GM23338 (cell line): ENCODE results near the gene VDR. TPM values are rescaled to one million over a fixed set of nuclear protein-coding genes. Genes with fewer than 3 reads are reported as not detected.

ENCODE experiments used
- ATAC-seq: fragments of 200-7000 bp; cut with Tn5 transposase; 3 replicates; pipeline ENCODE4 v1.9.1; 2020
- DNase-seq: peaks from one replicate; pipeline ENCODE4 v3.0.0-alpha.2; 2015; ENCODE audit warnings: low spot score
- H2AFZ ChIP-seq: fragments of 200-600 bp; sonication (generic); 2 replicates; pipeline ENCODE4 v1.8.0; 2016; ENCODE audit warnings: antibody characterized with exemption, mild to moderate bottlenecking, moderate library complexity
- H3F3A ChIP-seq: fragments of 200-600 bp; sonication (generic); replicated peaks from 2 replicates; pipeline ENCODE4 v1.8.0; 2017; ENCODE audit warnings: antibody characterized with exemption, mixed run types, low read depth
- H3K27ac ChIP-seq: fragments of 200-600 bp; sonication (generic); 2 replicates; pipeline ENCODE4 v1.6.1; 2016; ENCODE audit warnings: low read depth
- H3K27me3 ChIP-seq: fragments of 200-600 bp; sonication (generic); 2 replicates; pipeline ENCODE4 v1.8.0; 2016; ENCODE audit warnings: mild to moderate bottlenecking, mixed run types, moderate library complexity; ENCODE audit not compliant: insufficient read depth
- H3K36me3 ChIP-seq: fragments of 200-600 bp; sonication (generic); 2 replicates; pipeline ENCODE4 v1.8.0; 2016; ENCODE audit warnings: mild to moderate bottlenecking; ENCODE audit not compliant: insufficient read depth
- H3K4me1 ChIP-seq: fragments of 200-600 bp; sonication (generic); 2 replicates; pipeline ENCODE4 v1.8.0; 2016; ENCODE audit warnings: mild to moderate bottlenecking, moderate library complexity; ENCODE audit not compliant: insufficient read depth
- H3K4me2 ChIP-seq: fragments of 200-600 bp; sonication (generic); 2 replicates; pipeline ENCODE4 v1.7.1; 2017; ENCODE audit warnings: mixed run types
- H3K4me3 ChIP-seq: fragments of 200-600 bp; sonication (generic); 2 replicates; pipeline ENCODE4 v1.6.1; 2016; ENCODE audit warnings: mixed run types
- H3K79me2 ChIP-seq: fragments of 200-600 bp; sonication (generic); replicated peaks from 2 replicates; pipeline ENCODE4 v1.8.0; 2017; ENCODE audit warnings: mild to moderate bottlenecking; ENCODE audit not compliant: insufficient read depth
- H3K9me2 ChIP-seq: fragments of 200-600 bp; sonication (generic); 2 replicates; pipeline ENCODE4 v1.8.0; 2017; ENCODE audit not compliant: insufficient read depth
- H4K20me1 ChIP-seq: fragments of 200-600 bp; sonication (generic); replicated peaks from 2 replicates; pipeline ENCODE4 v1.8.0; 2017; ENCODE audit warnings: mild to moderate bottlenecking; ENCODE audit not compliant: insufficient read depth
- H3K27ac Mint-ChIP-seq: 2 replicates; pipeline ENCODE4 v1.8.0; 2020; ENCODE audit warnings: inconsistent platforms, mild to moderate bottlenecking, moderate library complexity, mixed read lengths
- H3K27me3 Mint-ChIP-seq: 3 replicates; pipeline ENCODE4 v1.8.0; 2022; ENCODE audit warnings: low read depth, mild to moderate bottlenecking, moderate library complexity, mixed read lengths, inconsistent platforms; ENCODE audit not compliant: insufficient read depth, poor library complexity
- H3K36me3 Mint-ChIP-seq: 3 replicates; pipeline ENCODE4 v1.8.0; 2021; ENCODE audit warnings: low read depth, mild to moderate bottlenecking, inconsistent platforms, moderate library complexity, mixed read lengths
- H3K4me1 Mint-ChIP-seq: 3 replicates; pipeline ENCODE4 v1.8.0; 2020; ENCODE audit warnings: mild to moderate bottlenecking, inconsistent platforms, mixed read lengths
- H3K4me3 Mint-ChIP-seq: 3 replicates; pipeline ENCODE4 v1.8.0; 2021; ENCODE audit warnings: moderate library complexity, mild to moderate bottlenecking, inconsistent platforms, mixed read lengths
- H3K9me3 Mint-ChIP-seq: 3 replicates; pipeline ENCODE4 v1.8.0; 2020; ENCODE audit warnings: moderate library complexity, mild to moderate bottlenecking, inconsistent platforms, mixed read lengths
- CREB1 ChIP-seq: fragments of 250-450 bp; sonication (Bioruptor Pico); IDR thresholded peaks from 2 replicates; pipeline ENCODE4 v1.5.0; 2020; ENCODE audit warnings: low read depth, mild to moderate bottlenecking, moderate library complexity
- EZH2 ChIP-seq: fragments of 200-600 bp; sonication (generic); IDR thresholded peaks from one replicate; pipeline ENCODE4 v1.8.0; 2017; ENCODE audit warnings: antibody characterized with exemption, mild to moderate bottlenecking, low read depth; ENCODE audit not compliant: unreplicated experiment
- EZH2phosphoT487 ChIP-seq: fragments of 200-600 bp; sonication (generic); IDR thresholded peaks from one replicate; pipeline ENCODE4 v1.8.1; 2018; ENCODE audit warnings: antibody characterized with exemption; ENCODE audit not compliant: unreplicated experiment
- STAT1 ChIP-seq: IDR thresholded peaks from one replicate; pipeline ENCODE4 v1.6.1; 2016; ENCODE audit warnings: antibody characterized with exemption; ENCODE audit not compliant: unreplicated experiment
- ZNF114 ChIP-seq: fragments of 250-450 bp; sonication (Bioruptor Pico); IDR thresholded peaks from 2 replicates; pipeline ENCODE4 v1.5.0; 2020; ENCODE audit warnings: mild to moderate bottlenecking, moderate library complexity
- ZNF331 ChIP-seq: fragments of 250-450 bp; sonication (Bioruptor Pico); IDR thresholded peaks from 2 replicates; pipeline ENCODE4 v1.5.0; 2020; ENCODE audit warnings: low read depth, mild to moderate bottlenecking, moderate library complexity
- ZNF462 ChIP-seq: fragments of 250-450 bp; sonication (Bioruptor Pico); IDR thresholded peaks from 2 replicates; pipeline ENCODE4 v1.5.0; 2020; ENCODE audit warnings: mild to moderate bottlenecking, moderate library complexity
- polyA plus RNA-seq: library from polyadenylated mRNA; unstranded; fragments of >200 nt; fragmentation: Nextera tagmentation; extraction: Ambion mirVana; gene quantifications from 2 replicates; pipeline ENCODE4 v1.2.1, GENCODE V29; 2016
- total RNA-seq: library from RNA; depleted of rRNA; stranded (reverse); fragments of >200 nt; shearing (Covaris generic); gene quantifications from 2 replicates; pipeline ENCODE4 v1.2.3, GENCODE V29; 2014
- TF ChIP-seq, protein P1 (sequence below), 2 experiments: fragments of 200-600 bp in 1 of 2; sonication (generic) in 1 of 2; conservative IDR thresholded peaks; 2 replicates each; pipeline versions ENCODE4 v1.5.1 to v1.6.1; 2016 to 2017; ENCODE audit warnings: antibody characterized with exemption in 2 of 2, low read depth in 2 of 2, mild to moderate bottlenecking in 2 of 2, moderate library complexity in 1 of 2
- TF ChIP-seq, protein P2 (sequence below): IDR thresholded peaks from one replicate; pipeline ENCODE4 v1.6.1; 2018; ENCODE audit warnings: antibody characterized with exemption; ENCODE audit not compliant: unreplicated experiment

VDR gene
- total and polyA plus RNA-seq, 2 experiments from 2014 or later = 0.37 to 1.4 TPM

DNA sequence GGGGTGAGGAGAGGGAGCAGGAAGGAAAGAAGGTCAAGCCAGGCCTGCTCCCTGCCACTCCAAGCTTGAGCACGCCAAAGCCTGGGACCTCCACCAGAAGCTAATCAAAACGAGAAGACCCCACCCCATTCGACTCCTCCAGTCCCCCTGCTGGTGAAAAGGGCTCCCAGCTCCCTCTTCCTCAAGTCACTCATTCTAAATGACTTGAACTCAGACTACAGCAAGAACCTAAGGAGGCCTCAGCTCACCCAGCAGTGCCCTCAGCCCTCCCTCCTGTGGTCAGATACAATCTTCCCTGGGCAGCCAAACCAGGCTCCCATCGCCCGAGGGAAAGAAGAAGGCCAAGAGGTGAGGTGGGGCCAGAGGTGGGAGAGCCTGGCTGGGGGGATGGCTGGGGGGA is 102.5 kb downstream of the VDR start:
- Histone ChIP-seq H3K79me2 (peaks cover 67% of the 10 kb centered on the region), H3K27me3 (no peaks in the 10 kb centered on the region), H3K36me3 (no peaks in the 10 kb centered on the region), H3K4me2 (no peak overlapping the region), H3K4me3 (no peak overlapping the region), H4K20me1 (peaks cover 16% of the 10 kb centered on the region), H3K27ac (no peak overlapping the region), H3K9me2 (no peaks in the 10 kb centered on the region), H3K4me1 (peaks cover 5% of the 10 kb centered on the region), H2AFZ (no peak overlapping the region), H3F3A (no peaks in the 10 kb centered on the region)
- ATAC-seq (peak; percentile 39), DNase-seq (peak; percentile 77)
- peaks cover 10% of the 10 kb centered on the region for H3K27me3 Mint-ChIP-seq
- no peak overlapping the region for H3K27ac Mint-ChIP-seq
- peaks cover 2% of the 10 kb centered on the region; the same call in 2 of the 3 replicates for H3K9me3 Mint-ChIP-seq
- peaks cover 24% of the 10 kb centered on the region for H3K36me3 Mint-ChIP-seq
- no peak for TF ChIP-seq EZH2
- TF ChIP-seq, protein P1, sequence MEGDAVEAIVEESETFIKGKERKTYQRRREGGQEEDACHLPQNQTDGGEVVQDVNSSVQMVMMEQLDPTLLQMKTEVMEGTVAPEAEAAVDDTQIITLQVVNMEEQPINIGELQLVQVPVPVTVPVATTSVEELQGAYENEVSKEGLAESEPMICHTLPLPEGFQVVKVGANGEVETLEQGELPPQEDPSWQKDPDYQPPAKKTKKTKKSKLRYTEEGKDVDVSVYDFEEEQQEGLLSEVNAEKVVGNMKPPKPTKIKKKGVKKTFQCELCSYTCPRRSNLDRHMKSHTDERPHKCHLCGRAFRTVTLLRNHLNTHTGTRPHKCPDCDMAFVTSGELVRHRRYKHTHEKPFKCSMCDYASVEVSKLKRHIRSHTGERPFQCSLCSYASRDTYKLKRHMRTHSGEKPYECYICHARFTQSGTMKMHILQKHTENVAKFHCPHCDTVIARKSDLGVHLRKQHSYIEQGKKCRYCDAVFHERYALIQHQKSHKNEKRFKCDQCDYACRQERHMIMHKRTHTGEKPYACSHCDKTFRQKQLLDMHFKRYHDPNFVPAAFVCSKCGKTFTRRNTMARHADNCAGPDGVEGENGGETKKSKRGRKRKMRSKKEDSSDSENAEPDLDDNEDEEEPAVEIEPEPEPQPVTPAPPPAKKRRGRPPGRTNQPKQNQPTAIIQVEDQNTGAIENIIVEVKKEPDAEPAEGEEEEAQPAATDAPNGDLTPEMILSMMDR (conservative IDR thresholded peaks at IDR 0.05; ENCODE audit: low read depth in 2 of 2) = peak; percentile 47 to 58
- H3K4me3 Mint-ChIP-seq = no peak overlapping the region; the same call in 2 of the 3 replicates
- H3K4me1 Mint-ChIP-seq = peaks cover 73% of the 10 kb centered on the region

GRCh38 chr12:47801904-47802246 is 102.9 kb downstream of the VDR start:
- no peak overlapping the region for H3K27ac Mint-ChIP-seq
- H3K27me3 Mint-ChIP-seq = peaks cover 10% of the 10 kb centered on the region
- H3K4me3 ChIP-seq = no peak overlapping the region
- no peak for ATAC-seq
- H3K36me3 Mint-ChIP-seq = peaks cover 26% of the 10 kb centered on the region
- H3K9me2 ChIP-seq = no peaks in the 10 kb centered on the region
- H3K27me3 ChIP-seq = no peaks in the 10 kb centered on the region
- peaks cover 2% of the 10 kb centered on the region; the same call in 2 of the 3 replicates for H3K9me3 Mint-ChIP-seq
- no peak overlapping the region for H3K4me3 Mint-ChIP-seq
- no peaks in the 10 kb centered on the region for H3K36me3 ChIP-seq
- DNase-seq = no peak
- peaks cover 3% of the 10 kb centered on the region for H3K4me1 ChIP-seq
- no peak overlapping the region for H3K27ac ChIP-seq
- peaks cover 71% of the 10 kb centered on the region for H3K4me1 Mint-ChIP-seq
- H2AFZ ChIP-seq = no peak overlapping the region
- no peaks in the 10 kb centered on the region for H3F3A ChIP-seq
- H3K4me2 ChIP-seq = no peak overlapping the region
- peaks cover 13% of the 10 kb centered on the region for H4K20me1 ChIP-seq
- peaks cover 63% of the 10 kb centered on the region for H3K79me2 ChIP-seq
- TF ChIP-seq CREB1 (CRISPR knock-in tag) (no peak), STAT1 (no peak), ZNF331 (CRISPR knock-in tag) (no peak), EZH2phosphoT487 (no peak), ZNF462 (no peak), EZH2 (no peak), ZNF114 (CRISPR knock-in tag) (no peak)
- TF ChIP-seq, protein P2, sequence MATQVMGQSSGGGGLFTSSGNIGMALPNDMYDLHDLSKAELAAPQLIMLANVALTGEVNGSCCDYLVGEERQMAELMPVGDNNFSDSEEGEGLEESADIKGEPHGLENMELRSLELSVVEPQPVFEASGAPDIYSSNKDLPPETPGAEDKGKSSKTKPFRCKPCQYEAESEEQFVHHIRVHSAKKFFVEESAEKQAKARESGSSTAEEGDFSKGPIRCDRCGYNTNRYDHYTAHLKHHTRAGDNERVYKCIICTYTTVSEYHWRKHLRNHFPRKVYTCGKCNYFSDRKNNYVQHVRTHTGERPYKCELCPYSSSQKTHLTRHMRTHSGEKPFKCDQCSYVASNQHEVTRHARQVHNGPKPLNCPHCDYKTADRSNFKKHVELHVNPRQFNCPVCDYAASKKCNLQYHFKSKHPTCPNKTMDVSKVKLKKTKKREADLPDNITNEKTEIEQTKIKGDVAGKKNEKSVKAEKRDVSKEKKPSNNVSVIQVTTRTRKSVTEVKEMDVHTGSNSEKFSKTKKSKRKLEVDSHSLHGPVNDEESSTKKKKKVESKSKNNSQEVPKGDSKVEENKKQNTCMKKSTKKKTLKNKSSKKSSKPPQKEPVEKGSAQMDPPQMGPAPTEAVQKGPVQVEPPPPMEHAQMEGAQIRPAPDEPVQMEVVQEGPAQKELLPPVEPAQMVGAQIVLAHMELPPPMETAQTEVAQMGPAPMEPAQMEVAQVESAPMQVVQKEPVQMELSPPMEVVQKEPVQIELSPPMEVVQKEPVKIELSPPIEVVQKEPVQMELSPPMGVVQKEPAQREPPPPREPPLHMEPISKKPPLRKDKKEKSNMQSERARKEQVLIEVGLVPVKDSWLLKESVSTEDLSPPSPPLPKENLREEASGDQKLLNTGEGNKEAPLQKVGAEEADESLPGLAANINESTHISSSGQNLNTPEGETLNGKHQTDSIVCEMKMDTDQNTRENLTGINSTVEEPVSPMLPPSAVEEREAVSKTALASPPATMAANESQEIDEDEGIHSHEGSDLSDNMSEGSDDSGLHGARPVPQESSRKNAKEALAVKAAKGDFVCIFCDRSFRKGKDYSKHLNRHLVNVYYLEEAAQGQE = no peak
